Activated CD8-positive, alpha-beta memory T cell treated with anti-CD3 and anti-CD28 coated beads, Interleukin-2, amount 50 U/mL, for 4 hours (primary cell): ENCODE measurements around the gene LSM10.

Experiments
- DNase-seq: peaks from one replicate; pipeline ENCODE4 v3.0.0-alpha.2; 2020

Gene LSM10

GRCh38 chr1:36406440-36406839 lies 8.7 kb upstream of the LSM10 start:
- no peak for DNase-seq

GRCh38 chr1:36402504-36402890 lies 4.8 kb upstream of the LSM10 start:
- no peak for DNase-seq

- no peak for DNase-seq
Measured at GRCh38 chr1:36401602-36402503, 4.1 kb upstream of the LSM10 start.

- DNase-seq = peak; percentile 23
Measured at GRCh38 chr1:36400825-36401601, 3.3 kb upstream of the LSM10 start.

GRCh38 chr1:36400514-36400824 lies 2.8 kb upstream of the LSM10 start:
- no peak for DNase-seq

GRCh38 chr1:36398370-36398977 lies 766 bp upstream of the LSM10 start:
- DNase-seq = no peak

- DNase-seq = no peak
Measured at GRCh38 chr1:36397083-36397377, 678 bp downstream of the LSM10 start.

GRCh38 chr1:36396359-36396758 lies 1.3 kb downstream of the LSM10 start:
- DNase-seq = no peak

GRCh38 chr1:36393686-36394085 lies 4.0 kb downstream of the LSM10 start:
- no peak for DNase-seq

GRCh38 chr1:36392836-36393235 lies 4.9 kb downstream of the LSM10 start:
- DNase-seq = no peak

GRCh38 chr1:36391271-36391670 lies 6.4 kb downstream of the LSM10 start:
- DNase-seq = no peak

- no peak for DNase-seq
Measured at GRCh38 chr1:36390411-36390810, 7.3 kb downstream of the LSM10 start.

GRCh38 chr1:36389999-36390398 lies 7.7 kb downstream of the LSM10 start:
- DNase-seq = no peak

- DNase-seq = no peak
Measured at GRCh38 chr1:36389261-36389660, 8.4 kb downstream of the LSM10 start.

- DNase-seq = no peak
Measured at GRCh38 chr1:36387141-36387949, 10.4 kb downstream of the LSM10 start.

- DNase-seq = peak; percentile 89
Measured at GRCh38 chr1:36386265-36387140, 11.2 kb downstream of the LSM10 start.

- DNase-seq = peak; percentile 97
Measured at GRCh38 chr1:36385410-36386264, 12.1 kb downstream of the LSM10 start, which contains the start of gene STK40. STK40 (minus strand) TSS chr1:36385924; CDS start chr1:36361332, 24,592 bp downstream.

GRCh38 chr1:36384542-36385409 lies 12.9 kb downstream of the LSM10 start:
- peak; percentile 30 for DNase-seq

- no peak for DNase-seq
Measured at GRCh38 chr1:36383240-36383639, 14.5 kb downstream of the LSM10 start.

- DNase-seq = no peak
Measured at GRCh38 chr1:36382669-36383068, 15.0 kb downstream of the LSM10 start.
